Rectal smooth muscle tissue (tissue), 1 donor: ENCODE results near the gene SLC26A1.

ENCODE experiments used
- H3K27ac ChIP-seq: one replicate; pipeline ENCODE4 v1.7.0; 2013; ENCODE audit warnings: low read depth, low read length, inconsistent platforms
- H3K27me3 ChIP-seq: one replicate; pipeline ENCODE4 v1.7.0; 2013; ENCODE audit warnings: low read length; ENCODE audit not compliant: control insufficient read depth, insufficient read depth
- H3K36me3 ChIP-seq: one replicate; pipeline ENCODE4 v1.7.0; 2013; ENCODE audit warnings: low read length; ENCODE audit not compliant: control insufficient read depth, insufficient read depth
- H3K4me1 ChIP-seq: one replicate; pipeline ENCODE4 v1.7.0; 2013; ENCODE audit warnings: low read length; ENCODE audit not compliant: control insufficient read depth, insufficient read depth
- H3K4me3 ChIP-seq: one replicate; pipeline ENCODE4 v1.7.0; 2013; ENCODE audit warnings: low read length
- H3K9ac ChIP-seq: one replicate; pipeline ENCODE4 v1.7.0; 2013; ENCODE audit warnings: low read length

The SLC26A1 gene

DNA sequence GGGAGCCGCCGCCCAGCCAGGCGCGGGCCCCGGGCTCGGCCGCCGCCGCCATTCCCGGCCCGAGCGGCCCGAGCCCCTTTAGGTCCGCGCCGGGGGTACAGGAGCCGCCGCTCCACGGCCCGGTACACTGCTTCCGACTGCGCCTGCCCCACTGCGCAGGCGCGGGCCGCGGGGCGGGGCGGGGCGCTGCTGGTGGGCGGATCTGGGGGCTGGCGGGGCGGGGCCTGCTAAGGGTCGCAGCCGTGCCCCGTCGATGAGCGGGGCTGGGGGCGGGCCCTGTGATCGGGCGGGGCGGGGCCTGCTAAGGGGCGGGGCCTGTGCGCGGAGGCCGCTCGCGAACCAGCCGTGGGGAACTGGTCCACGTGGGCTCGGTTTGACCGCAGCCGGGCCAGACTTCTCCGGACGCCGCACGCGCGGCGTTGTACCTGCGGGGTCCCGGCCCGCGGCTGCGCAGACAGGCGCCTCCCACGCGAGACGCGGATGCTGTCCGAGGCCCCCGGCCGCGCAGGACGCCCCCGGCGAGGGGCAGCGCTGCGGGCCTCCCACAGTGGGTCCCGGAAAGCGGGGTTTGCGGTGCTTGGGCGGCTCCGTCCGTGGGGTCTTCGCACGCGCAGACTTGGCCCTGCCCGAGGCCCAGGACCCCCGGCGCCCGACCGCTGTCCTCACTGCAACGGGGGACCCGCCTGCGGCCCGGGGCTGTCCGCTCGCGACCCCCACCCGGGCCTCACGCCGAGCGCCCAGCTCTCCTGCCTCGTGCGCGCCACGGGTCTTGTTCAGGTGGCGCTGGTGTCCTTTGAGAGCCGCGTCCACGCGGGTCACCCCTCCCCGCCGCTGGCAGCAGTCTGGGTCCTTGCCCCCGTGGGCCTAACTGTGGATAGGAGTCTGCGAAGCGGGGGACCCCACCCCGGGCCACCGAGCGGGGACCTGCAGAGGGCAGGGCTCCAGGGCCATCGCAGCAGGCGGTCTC is 19.5 kb downstream of the SLC26A1 start, which contains the start of gene DGKQ:
DGKQ (minus strand) TSS at position 139 of the 967 bp plus-strand sequence; CDS start at position 52, 87 bp downstream.
- peaks cover 11% of the 10 kb centered on the region for H3K4me1 ChIP-seq
- H3K27me3 ChIP-seq = no peaks in the 10 kb centered on the region
- H3K36me3 ChIP-seq = no peaks in the 10 kb centered on the region
- H3K4me3 ChIP-seq = peak within 1 kb of the TSS; percentile 72
- H3K27ac ChIP-seq = no peak within 1 kb of the TSS
- peak within 1 kb of the TSS; percentile 68 for H3K9ac ChIP-seq

DNA sequence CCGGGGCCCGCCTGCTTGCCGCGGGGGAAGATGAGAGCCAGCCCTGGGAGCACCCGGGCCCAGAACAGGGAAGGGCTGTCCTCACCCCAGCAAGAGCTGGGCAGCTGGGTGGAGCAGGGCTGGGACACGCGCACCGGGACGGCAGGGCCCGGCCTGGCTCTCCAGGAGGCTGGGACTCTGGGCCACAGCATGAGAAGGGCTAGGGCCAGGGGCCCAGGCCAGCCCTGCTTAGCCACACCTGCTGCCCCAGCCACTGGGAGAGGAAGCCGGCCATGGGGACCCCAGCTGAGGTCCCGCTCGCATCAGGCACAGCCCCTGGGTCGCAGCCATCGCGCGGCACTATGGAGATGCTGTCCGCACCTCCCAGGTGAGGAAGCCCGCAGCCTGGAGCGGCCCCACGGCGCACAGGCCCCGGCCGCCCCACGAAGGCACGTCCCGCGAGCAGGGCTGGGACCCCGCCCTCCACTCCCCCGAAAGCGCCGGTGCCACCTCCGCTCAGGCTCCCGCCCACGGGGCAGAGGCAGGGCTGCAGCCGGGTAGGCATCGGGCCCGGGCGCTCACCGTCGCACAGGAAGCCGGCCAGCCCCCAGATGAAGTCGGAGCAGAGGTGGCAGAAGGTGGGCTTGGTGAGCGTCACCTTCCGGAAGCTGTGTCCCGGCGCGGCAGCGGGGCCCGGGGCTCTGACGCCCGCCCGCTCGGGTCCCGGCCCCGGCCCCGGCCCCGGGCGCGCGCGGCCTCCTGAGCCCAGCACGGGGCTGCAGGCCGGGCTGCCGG is 20.4 kb downstream of the SLC26A1 start:
- Histone ChIP-seq H3K4me3 (peak overlapping the region; percentile 72), H3K27me3 (no peaks in the 10 kb centered on the region), H3K27ac (no peak overlapping the region), H3K9ac (peak overlapping the region; percentile 68), H3K4me1 (peaks cover 11% of the 10 kb centered on the region), H3K36me3 (no peaks in the 10 kb centered on the region)

DNA sequence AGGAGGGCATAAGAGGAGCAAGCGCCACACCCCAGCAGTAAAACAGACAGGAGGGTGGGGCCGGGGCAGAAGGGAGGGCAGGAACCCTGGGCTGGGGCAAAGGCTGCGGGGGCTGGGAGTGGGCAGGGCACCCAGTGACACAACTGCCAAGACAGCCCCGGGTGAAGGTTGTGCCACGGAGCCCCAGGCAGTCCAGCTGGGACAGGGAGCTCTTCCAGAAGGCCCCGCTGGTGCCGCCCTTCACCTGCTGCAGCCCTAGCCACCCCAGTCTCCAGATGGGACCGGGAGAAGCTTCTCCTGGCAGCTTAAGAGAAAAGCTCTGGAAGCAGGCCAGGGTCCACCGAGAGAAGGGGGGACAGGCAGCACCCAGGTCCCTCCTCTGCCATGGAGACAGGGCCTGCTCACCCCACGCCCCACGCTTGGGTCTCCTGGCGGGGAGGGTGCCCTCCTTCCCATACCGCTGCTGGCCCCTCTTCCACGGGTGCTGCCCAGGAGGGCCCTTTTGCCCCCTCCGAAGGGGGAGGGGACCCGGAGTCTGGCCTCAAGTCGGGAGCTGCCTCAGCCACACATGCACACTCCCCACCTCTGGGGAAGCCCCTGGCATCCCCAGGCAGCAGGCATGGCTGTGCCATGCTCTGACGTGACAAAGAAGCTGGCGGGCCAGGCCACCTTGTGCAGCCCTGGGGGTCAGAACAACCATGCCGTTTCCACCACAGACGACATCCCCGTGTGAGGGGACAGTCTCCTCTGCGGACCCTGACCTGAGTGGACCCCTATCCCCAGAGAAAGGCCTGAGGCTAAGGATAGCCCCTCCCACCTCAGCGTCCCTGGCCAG is 21.3 kb downstream of the SLC26A1 start:
- Histone ChIP-seq H3K9ac (peak overlapping the region; percentile 40), H3K27me3 (no peaks in the 10 kb centered on the region), H3K36me3 (no peaks in the 10 kb centered on the region), H3K4me1 (peaks cover 11% of the 10 kb centered on the region), H3K27ac (no peak overlapping the region), H3K4me3 (peak overlapping the region; percentile 72)

DNA sequence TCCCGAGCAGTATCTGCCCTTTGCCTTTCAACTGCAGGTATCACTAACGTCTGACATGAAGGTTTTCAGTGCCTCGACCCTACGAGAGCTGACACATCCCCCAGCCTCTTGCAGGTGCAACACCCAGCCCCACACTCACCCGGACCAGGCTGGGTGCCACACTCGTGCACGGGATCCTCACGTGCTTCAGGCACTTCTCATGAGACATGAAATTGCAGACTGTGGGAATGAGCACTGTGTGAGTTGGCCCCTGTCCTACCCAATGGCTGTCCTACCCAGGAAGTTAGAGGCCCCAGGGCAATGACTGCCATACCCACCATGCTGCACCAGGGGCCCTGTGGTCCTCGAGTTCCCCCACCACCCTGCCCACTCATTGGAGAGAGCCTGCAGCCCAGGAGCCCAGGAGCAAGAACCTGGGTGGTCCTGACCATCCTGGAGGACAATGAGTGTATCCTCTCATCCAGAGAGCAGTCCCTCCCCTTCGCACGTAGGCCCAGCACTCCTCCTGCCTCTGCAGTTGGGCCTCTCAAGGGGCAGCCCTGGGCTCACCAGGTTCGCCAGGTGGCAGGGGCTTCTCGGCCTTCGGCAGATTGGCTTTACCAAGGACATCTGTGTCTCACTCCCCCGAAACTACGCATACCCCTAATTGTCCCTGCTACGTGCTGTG is 22.2 kb downstream of the SLC26A1 start:
- Histone ChIP-seq H3K9ac (no peak overlapping the region), H3K4me3 (peak overlapping the region; percentile 40), H3K27ac (no peak overlapping the region), H3K4me1 (peaks cover 11% of the 10 kb centered on the region), H3K36me3 (no peaks in the 10 kb centered on the region), H3K27me3 (no peaks in the 10 kb centered on the region)

DNA sequence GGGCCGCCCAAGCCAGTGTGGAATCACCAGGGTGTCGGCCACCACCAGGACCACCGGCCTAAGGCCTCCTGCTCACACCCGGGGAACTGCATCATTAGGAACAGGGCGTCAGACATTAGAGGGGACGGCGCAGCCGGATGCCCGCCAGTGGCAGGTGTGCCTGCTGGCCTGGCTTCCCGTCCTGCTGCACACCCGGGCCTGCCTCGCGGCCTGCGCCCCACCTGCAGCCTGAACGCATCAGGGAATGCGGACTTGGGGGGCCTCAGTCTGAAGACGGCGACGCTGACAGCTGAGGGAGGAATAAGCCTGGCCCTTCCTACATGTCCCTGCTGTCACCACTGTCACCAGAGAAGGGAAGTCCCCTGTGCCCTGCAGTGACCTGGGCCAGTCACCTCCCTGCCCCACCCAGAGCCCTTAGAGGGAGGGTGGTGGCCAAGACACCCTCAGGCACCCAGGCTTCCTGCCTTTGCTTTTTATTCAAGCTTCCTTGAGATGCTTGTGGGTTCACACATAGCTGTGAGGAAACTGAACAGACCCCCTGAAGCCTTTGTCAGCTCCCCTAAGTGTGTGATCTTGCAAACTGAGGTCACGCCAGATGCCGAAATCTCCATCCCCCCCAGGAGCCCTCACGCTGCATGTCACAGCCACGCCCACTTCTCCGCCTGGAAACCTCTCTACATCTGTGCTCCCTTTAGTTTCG is 23.0 kb downstream of the SLC26A1 start:
- Histone ChIP-seq H3K9ac (no peak overlapping the region), H3K27me3 (no peaks in the 10 kb centered on the region), H3K36me3 (no peaks in the 10 kb centered on the region), H3K27ac (no peak overlapping the region), H3K4me1 (peaks cover 11% of the 10 kb centered on the region), H3K4me3 (no peak overlapping the region)

DNA sequence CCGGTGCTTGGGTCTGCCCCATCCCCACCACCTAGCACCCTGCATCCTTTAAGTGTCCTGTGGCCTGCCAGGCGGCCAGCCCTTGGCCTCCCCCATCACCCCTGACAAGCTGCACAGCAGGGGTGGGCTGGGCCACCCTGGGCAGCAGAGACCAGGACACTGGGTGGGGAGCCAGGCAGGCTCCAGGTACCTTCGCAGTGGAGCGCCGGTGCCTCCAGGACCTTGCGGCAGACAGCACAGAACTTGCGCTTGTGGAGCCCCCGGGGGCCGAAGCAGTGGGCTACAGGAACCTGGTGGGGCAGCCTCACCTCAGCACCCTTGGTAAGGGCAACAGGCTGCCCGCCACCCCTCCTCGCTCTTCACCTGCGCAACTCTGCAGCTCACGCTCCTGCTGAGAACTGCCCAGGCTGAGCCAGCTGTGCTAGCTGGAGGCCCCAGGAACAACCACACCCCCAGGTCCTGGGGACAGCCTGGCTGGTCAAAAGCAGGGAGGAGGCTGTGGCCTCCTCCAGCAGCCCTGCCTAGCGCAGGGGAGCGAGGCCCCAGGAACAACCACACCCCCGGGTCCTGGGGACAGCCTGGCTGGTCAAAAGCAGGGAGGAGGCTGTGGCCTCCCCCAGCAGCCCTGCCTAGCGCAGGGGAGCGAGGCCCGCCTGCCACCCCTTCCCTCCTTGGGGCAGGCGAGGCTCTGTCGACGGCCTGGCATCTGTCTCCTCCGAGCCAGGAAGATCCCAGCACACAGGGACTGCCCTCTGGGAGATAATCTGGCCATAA is 24.4 kb downstream of the SLC26A1 start:
- no peaks in the 10 kb centered on the region for H3K27me3 ChIP-seq
- no peak overlapping the region for H3K9ac ChIP-seq
- no peak overlapping the region for H3K27ac ChIP-seq
- peaks cover 11% of the 10 kb centered on the region for H3K4me1 ChIP-seq
- peaks cover 2% of the 10 kb centered on the region for H3K36me3 ChIP-seq
- H3K4me3 ChIP-seq = no peak overlapping the region

DNA sequence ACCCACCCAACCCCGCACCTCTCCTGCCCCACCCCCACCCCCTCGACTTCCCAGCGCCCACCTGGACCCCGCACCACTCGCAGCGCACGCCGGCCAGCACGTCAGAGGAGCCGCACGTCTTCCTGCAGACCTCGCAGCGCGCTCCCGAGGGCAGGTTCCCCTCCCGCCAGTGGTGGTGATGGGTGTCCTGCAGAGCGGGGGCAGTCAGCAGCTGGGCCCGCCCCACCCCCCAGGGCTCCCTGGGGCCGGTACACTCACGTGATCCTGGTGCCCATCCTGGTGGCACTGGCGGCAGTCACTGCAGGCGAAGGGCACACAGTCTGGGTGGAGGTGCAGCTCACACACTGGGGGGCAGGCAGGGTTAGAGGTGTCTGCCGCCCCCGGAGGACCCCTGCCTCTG is 25.0 kb downstream of the SLC26A1 start:
- no peak overlapping the region for H3K9ac ChIP-seq
- H3K4me1 ChIP-seq = peaks cover 11% of the 10 kb centered on the region
- no peak overlapping the region for H3K27ac ChIP-seq
- H3K27me3 ChIP-seq = no peaks in the 10 kb centered on the region
- H3K4me3 ChIP-seq = no peak overlapping the region
- peaks cover 2% of the 10 kb centered on the region for H3K36me3 ChIP-seq

DNA sequence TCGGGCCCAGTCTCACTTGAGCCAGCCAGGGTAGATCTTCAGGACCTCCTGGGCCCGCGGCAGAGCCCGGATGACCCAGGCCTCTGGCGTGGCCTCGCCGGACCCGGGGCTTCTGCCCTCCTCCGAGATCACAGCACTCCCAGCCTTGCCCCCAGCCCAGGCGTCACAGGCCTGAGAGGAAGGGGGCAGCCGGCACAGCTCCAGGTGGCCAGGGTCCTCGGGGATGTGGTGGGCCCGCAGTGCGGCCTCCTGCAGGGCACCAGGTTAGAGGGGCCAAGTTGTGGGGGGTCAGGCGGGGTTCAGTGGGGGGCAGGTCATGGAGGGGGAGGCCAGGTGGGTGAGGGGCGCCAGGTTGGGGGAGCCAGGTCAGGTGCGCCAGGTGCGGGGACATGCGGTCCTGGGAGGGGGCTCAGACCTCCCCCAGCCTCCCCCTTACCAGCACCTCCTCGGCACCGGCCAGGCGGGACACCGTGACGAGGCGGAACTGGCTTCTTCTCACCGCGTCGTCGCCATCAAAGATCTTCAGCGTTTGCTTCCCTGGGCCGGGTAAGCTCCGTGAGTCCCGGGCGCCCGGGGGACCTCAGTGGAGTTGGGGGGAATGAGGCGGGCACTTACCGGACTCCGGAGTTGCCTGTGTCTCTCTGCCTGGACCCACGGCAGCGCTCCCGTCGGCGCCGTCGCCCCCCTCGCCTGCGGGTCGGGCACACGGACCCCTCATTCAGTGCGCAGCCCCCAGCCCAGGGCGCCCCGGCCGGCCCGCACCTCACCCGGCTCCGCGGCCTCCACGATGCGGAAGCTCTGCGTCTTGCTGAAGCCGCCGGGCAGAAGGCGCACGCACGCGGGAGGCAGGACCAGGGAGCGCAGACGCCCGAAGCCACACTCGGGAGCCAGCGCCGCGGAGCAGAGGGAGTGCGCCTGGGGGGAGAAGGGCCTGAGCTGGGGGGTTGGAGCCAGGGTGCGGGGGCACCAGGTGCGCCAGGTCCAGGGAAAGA is 25.8 kb downstream of the SLC26A1 start:
- H3K9ac ChIP-seq = no peak overlapping the region
- H3K27me3 ChIP-seq = no peaks in the 10 kb centered on the region
- H3K27ac ChIP-seq = no peak overlapping the region
- no peak overlapping the region for H3K4me3 ChIP-seq
- H3K36me3 ChIP-seq = peaks cover 2% of the 10 kb centered on the region
- H3K4me1 ChIP-seq = peaks cover 7% of the 10 kb centered on the region

DNA sequence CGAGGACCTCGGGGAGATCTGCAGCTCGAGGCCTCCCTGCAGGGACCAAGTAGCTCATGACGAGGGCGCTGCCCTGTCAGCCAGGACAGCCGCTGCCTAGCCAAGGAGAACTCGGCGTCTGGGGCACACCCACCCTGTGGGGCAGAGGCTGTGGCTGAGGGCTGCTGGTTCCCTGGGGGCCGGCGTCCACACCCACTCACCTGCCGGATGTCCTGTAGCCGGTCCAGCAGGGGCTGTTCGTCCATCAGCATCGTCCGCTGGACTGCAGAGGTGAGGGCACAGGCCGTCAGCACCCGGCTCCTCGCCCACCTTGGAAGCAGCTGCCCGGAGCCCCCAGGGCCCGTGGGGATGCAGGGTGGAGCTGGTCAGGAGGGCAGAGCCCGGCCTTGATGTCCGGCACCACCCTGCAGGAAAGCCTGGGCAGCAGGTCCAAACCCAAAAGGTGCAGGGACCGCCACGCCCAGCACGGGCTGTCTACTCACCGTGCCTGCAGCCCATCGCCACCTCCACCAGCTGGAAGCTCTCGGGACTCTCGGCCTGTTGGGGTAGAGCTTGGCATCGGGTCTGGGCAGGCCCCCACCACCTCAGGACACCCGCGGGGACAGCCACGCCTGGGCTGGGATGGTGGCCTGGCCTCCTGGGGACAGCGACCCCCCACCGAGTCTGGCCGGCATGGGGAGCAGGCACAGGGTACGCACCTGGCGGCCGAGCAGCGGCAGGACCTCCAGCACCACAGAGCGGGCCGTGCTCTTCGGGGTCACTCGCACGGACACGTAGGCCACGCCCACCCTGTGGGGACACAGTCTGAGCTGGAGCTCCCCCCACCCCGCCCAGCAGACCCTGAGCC is 26.7 kb downstream of the SLC26A1 start:
- Histone ChIP-seq H3K4me1 (no peaks in the 10 kb centered on the region), H3K27ac (no peak overlapping the region), H3K36me3 (peaks cover 10% of the 10 kb centered on the region), H3K4me3 (no peak overlapping the region), H3K9ac (no peak overlapping the region), H3K27me3 (no peaks in the 10 kb centered on the region)
